Measurements from ENCODE around the gene GNA12. TPM values are rescaled to one million over a fixed set of nuclear protein-coding genes. Genes with fewer than 3 reads are reported as not detected.

Gene GNA12
- total and polyA plus RNA-seq, 5 donors from 2014 or later: 5.0 to 29.1 (median 7.9) TPM

- H3K27ac Mint-ChIP-seq: no peak overlapping the region
- H3K9me3 Mint-ChIP-seq: peaks cover 0 to 3% (median 0%) of the 10 kb centered on the region in 7 donors
- Histone ChIP-seq H3K4me1 (ENCODE audit: control insufficient read depth, insufficient read depth, low read length, poor library complexity, severe bottlenecking) (peaks cover 23% of the 10 kb centered on the region), H3K36me3 (ENCODE audit: control insufficient read depth, insufficient read depth, low read length) (peaks cover 4% of the 10 kb centered on the region), H3K27me3 (ENCODE audit: control insufficient read depth, insufficient read depth, low read length) (no peaks in the 10 kb centered on the region), H3K9me3 (ENCODE audit: control insufficient read depth in 2 of 2, low read length in 2 of 2) (no peaks in the 10 kb centered on the region), H3K4me3 (ENCODE audit: low read depth, low read length) (no peak overlapping the region), H3K27ac (ENCODE audit: insufficient read depth, low read length, poor library complexity, severe bottlenecking) (no peak overlapping the region)
- H3K27me3 Mint-ChIP-seq: no peaks in the 10 kb centered on the region
- peaks cover 26% of the 10 kb centered on the region for H3K36me3 Mint-ChIP-seq
- H3K4me3 Mint-ChIP-seq: peak overlapping the region in 3 of 4 donors; percentile 73 to 88 (median 80)
- peak; percentile 5 to 7 for ATAC-seq (ENCODE audit: low read depth in 2 of 2)
- peak in 2 of 3 donors; percentile 30 to 63 for DNase-seq
- peaks cover 8 to 59% (median 38%) of the 10 kb centered on the region in 4 donors for H3K4me1 Mint-ChIP-seq
Observed at GRCh38 chr7:2843711-2844152, 376 bp downstream of the GNA12 start.

GRCh38 chr7:2843191-2843685, 870 bp downstream of the GNA12 start:
- peaks cover 0 to 4% (median 0%) of the 10 kb centered on the region in 7 donors for H3K9me3 Mint-ChIP-seq
- H3K27ac ChIP-seq (ENCODE audit: insufficient read depth, low read length, poor library complexity, severe bottlenecking): no peak overlapping the region
- peaks cover 4% of the 10 kb centered on the region for H3K36me3 ChIP-seq (ENCODE audit: control insufficient read depth, insufficient read depth, low read length)
- H3K27ac Mint-ChIP-seq: peak overlapping the region; percentile 32 to 83 (median 78)
- no peak for ATAC-seq (ENCODE audit: low read depth in 2 of 2)
- peaks cover 13 to 63% (median 41%) of the 10 kb centered on the region in 4 donors for H3K4me1 Mint-ChIP-seq
- peak overlapping the region; percentile 87 to 93 (median 88) for H3K4me3 Mint-ChIP-seq
- H3K4me1 ChIP-seq (ENCODE audit: control insufficient read depth, insufficient read depth, low read length, poor library complexity, severe bottlenecking): peaks cover 23% of the 10 kb centered on the region
- no peaks in the 10 kb centered on the region for H3K27me3 Mint-ChIP-seq
- peaks cover 27% of the 10 kb centered on the region for H3K36me3 Mint-ChIP-seq
- no peaks in the 10 kb centered on the region for H3K9me3 ChIP-seq (ENCODE audit: control insufficient read depth in 2 of 2, low read length in 2 of 2)
- H3K4me3 ChIP-seq (ENCODE audit: low read depth, low read length): peak overlapping the region; percentile 13
- no peak for DNase-seq
- no peaks in the 10 kb centered on the region for H3K27me3 ChIP-seq (ENCODE audit: control insufficient read depth, insufficient read depth, low read length)

GRCh38 chr7:2841907-2842306, 2.2 kb downstream of the GNA12 start:
- Histone ChIP-seq H3K9me3 (ENCODE audit: control insufficient read depth in 2 of 2, low read length in 2 of 2) (no peaks in the 10 kb centered on the region), H3K27ac (ENCODE audit: insufficient read depth, low read length, poor library complexity, severe bottlenecking) (no peak overlapping the region), H3K4me1 (ENCODE audit: control insufficient read depth, insufficient read depth, low read length, poor library complexity, severe bottlenecking) (peaks cover 31% of the 10 kb centered on the region), H3K4me3 (ENCODE audit: low read depth, low read length) (no peak overlapping the region), H3K27me3 (ENCODE audit: control insufficient read depth, insufficient read depth, low read length) (no peaks in the 10 kb centered on the region), H3K36me3 (ENCODE audit: control insufficient read depth, insufficient read depth, low read length) (peaks cover 4% of the 10 kb centered on the region)
- ATAC-seq (ENCODE audit: low read depth in 2 of 2) (no peak), DNase-seq (no peak)
- Mint-ChIP-seq H3K27ac (peak overlapping the region in 2 of 3 donors; percentile 23 to 32), H3K27me3 (no peaks in the 10 kb centered on the region), H3K4me3 (peak overlapping the region; percentile 41 to 88 (median 86)), H3K4me1 (peaks cover 20 to 73% (median 48%) of the 10 kb centered on the region in 4 donors), H3K9me3 (peaks cover 0 to 4% (median 0%) of the 10 kb centered on the region in 7 donors), H3K36me3 (peaks cover 29% of the 10 kb centered on the region)

- Mint-ChIP-seq H3K36me3 (peaks cover 32% of the 10 kb centered on the region), H3K9me3 (peaks cover 0 to 4% (median 0%) of the 10 kb centered on the region in 7 donors), H3K4me1 (peaks cover 20 to 78% (median 50%) of the 10 kb centered on the region in 4 donors), H3K27me3 (no peaks in the 10 kb centered on the region), H3K27ac (no peak overlapping the region), H3K4me3 (peak overlapping the region in 2 of 4 donors; percentile 16 to 71)
- Histone ChIP-seq H3K4me3 (ENCODE audit: low read depth, low read length) (no peak overlapping the region), H3K36me3 (ENCODE audit: control insufficient read depth, insufficient read depth, low read length) (peaks cover 6% of the 10 kb centered on the region), H3K4me1 (ENCODE audit: control insufficient read depth, insufficient read depth, low read length, poor library complexity, severe bottlenecking) (peaks cover 31% of the 10 kb centered on the region), H3K27ac (ENCODE audit: insufficient read depth, low read length, poor library complexity, severe bottlenecking) (no peak overlapping the region), H3K27me3 (ENCODE audit: control insufficient read depth, insufficient read depth, low read length) (no peaks in the 10 kb centered on the region), H3K9me3 (ENCODE audit: control insufficient read depth in 2 of 2, low read length in 2 of 2) (no peaks in the 10 kb centered on the region)
- ATAC-seq (ENCODE audit: low read depth in 2 of 2) (no peak), DNase-seq (no peak)
Observed at GRCh38 chr7:2840458-2840857, 3.6 kb downstream of the GNA12 start.

- peak overlapping the region in 1 of 3 donors; percentile 56 for H3K27ac Mint-ChIP-seq
- ATAC-seq (ENCODE audit: low read depth in 2 of 2): no peak
- Histone ChIP-seq H3K4me3 (ENCODE audit: low read depth, low read length) (no peak overlapping the region), H3K27me3 (ENCODE audit: control insufficient read depth, insufficient read depth, low read length) (no peaks in the 10 kb centered on the region), H3K4me1 (ENCODE audit: control insufficient read depth, insufficient read depth, low read length, poor library complexity, severe bottlenecking) (peaks cover 25% of the 10 kb centered on the region), H3K9me3 (ENCODE audit: control insufficient read depth in 2 of 2, low read length in 2 of 2) (no peaks in the 10 kb centered on the region), H3K27ac (ENCODE audit: insufficient read depth, low read length, poor library complexity, severe bottlenecking) (no peak overlapping the region), H3K36me3 (ENCODE audit: control insufficient read depth, insufficient read depth, low read length) (peaks cover 9% of the 10 kb centered on the region)
- peaks cover 20 to 68% (median 45%) of the 10 kb centered on the region in 4 donors for H3K4me1 Mint-ChIP-seq
- peak in 1 of 3 donors; percentile 13 for DNase-seq
- peaks cover 37% of the 10 kb centered on the region for H3K36me3 Mint-ChIP-seq
- no peaks in the 10 kb centered on the region for H3K27me3 Mint-ChIP-seq
- H3K9me3 Mint-ChIP-seq: peaks cover 0 to 4% (median 0%) of the 10 kb centered on the region in 7 donors
- peak overlapping the region in 2 of 4 donors; percentile 3 to 17 for H3K4me3 Mint-ChIP-seq
Observed at GRCh38 chr7:2838873-2839578, 5.1 kb downstream of the GNA12 start.

GRCh38 chr7:2838451-2838850, 5.7 kb downstream of the GNA12 start:
- no peaks in the 10 kb centered on the region for H3K27me3 ChIP-seq (ENCODE audit: control insufficient read depth, insufficient read depth, low read length)
- Mint-ChIP-seq H3K27ac (no peak overlapping the region), H3K4me1 (peaks cover 20 to 68% (median 45%) of the 10 kb centered on the region in 4 donors), H3K9me3 (peaks cover 0 to 4% (median 0%) of the 10 kb centered on the region in 7 donors), H3K27me3 (no peaks in the 10 kb centered on the region), H3K4me3 (peak overlapping the region in 1 of 4 donors; percentile 3), H3K36me3 (peaks cover 37% of the 10 kb centered on the region)
- DNase-seq: no peak
- ATAC-seq (ENCODE audit: low read depth in 2 of 2): no peak
- no peak overlapping the region for H3K27ac ChIP-seq (ENCODE audit: insufficient read depth, low read length, poor library complexity, severe bottlenecking)
- H3K4me3 ChIP-seq (ENCODE audit: low read depth, low read length): no peak overlapping the region
- H3K36me3 ChIP-seq (ENCODE audit: control insufficient read depth, insufficient read depth, low read length): peaks cover 9% of the 10 kb centered on the region
- peaks cover 21% of the 10 kb centered on the region for H3K4me1 ChIP-seq (ENCODE audit: control insufficient read depth, insufficient read depth, low read length, poor library complexity, severe bottlenecking)
- no peaks in the 10 kb centered on the region for H3K9me3 ChIP-seq (ENCODE audit: control insufficient read depth in 2 of 2, low read length in 2 of 2)

GRCh38 chr7:2837496-2837895, 6.6 kb downstream of the GNA12 start:
- peaks cover 40% of the 10 kb centered on the region for H3K36me3 Mint-ChIP-seq
- DNase-seq (no peak), ATAC-seq (ENCODE audit: low read depth in 2 of 2) (no peak)
- Histone ChIP-seq H3K27me3 (ENCODE audit: control insufficient read depth, insufficient read depth, low read length) (no peaks in the 10 kb centered on the region), H3K4me3 (ENCODE audit: low read depth, low read length) (peak overlapping the region; percentile 51), H3K27ac (ENCODE audit: insufficient read depth, low read length, poor library complexity, severe bottlenecking) (no peak overlapping the region), H3K9me3 (ENCODE audit: control insufficient read depth in 2 of 2, low read length in 2 of 2) (no peaks in the 10 kb centered on the region), H3K4me1 (ENCODE audit: control insufficient read depth, insufficient read depth, low read length, poor library complexity, severe bottlenecking) (peaks cover 14% of the 10 kb centered on the region), H3K36me3 (ENCODE audit: control insufficient read depth, insufficient read depth, low read length) (peaks cover 9% of the 10 kb centered on the region)
- H3K27ac Mint-ChIP-seq: peak overlapping the region in 2 of 3 donors; percentile 44 to 87
- H3K4me1 Mint-ChIP-seq: peaks cover 20 to 59% (median 40%) of the 10 kb centered on the region in 4 donors
- peaks cover 0 to 4% (median 0%) of the 10 kb centered on the region in 7 donors for H3K9me3 Mint-ChIP-seq
- peak overlapping the region in 3 of 4 donors; percentile 50 to 76 (median 60) for H3K4me3 Mint-ChIP-seq
- H3K27me3 Mint-ChIP-seq: no peaks in the 10 kb centered on the region
